Neural crest cell (in vitro differentiated cells): ENCODE data around the gene NINL. TPM values are rescaled to one million over a fixed set of nuclear protein-coding genes. Genes with fewer than 3 reads are reported as not detected.
A peak's percentile ranks its signal among the peaks of the same experiment; 100 is the strongest.

Experiments
- DNase-seq: peaks from one replicate; pipeline ENCODE4 v3.0.0; 2021; ENCODE audit warnings: low read depth, mixed read lengths, low spot score
- H3K27ac Mint-ChIP-seq: one replicate; pipeline ENCODE4 v1.8.0; 2021; ENCODE audit warnings: mild to moderate bottlenecking, mixed read lengths; ENCODE audit not compliant: unreplicated experiment
- H3K27me3 Mint-ChIP-seq: 2 replicates; pipeline ENCODE4 v1.8.0; 2021; ENCODE audit warnings: low read depth, mild to moderate bottlenecking, mixed read lengths
- H3K36me3 Mint-ChIP-seq: 2 replicates; pipeline ENCODE4 v1.8.0; 2021; ENCODE audit warnings: low read depth, mild to moderate bottlenecking, mixed read lengths
- H3K4me1 Mint-ChIP-seq: 2 replicates; pipeline ENCODE4 v1.8.0; 2021; ENCODE audit warnings: mixed read lengths
- H3K4me3 Mint-ChIP-seq: one replicate; pipeline ENCODE4 v1.8.0; 2021; ENCODE audit warnings: mild to moderate bottlenecking, mixed read lengths
- H3K9me3 Mint-ChIP-seq: 2 replicates; pipeline ENCODE4 v1.8.0; 2021; ENCODE audit warnings: mixed read lengths
- total RNA-seq: library from RNA; stranded (reverse); gene quantifications from 2 replicates; pipeline ENCODE4 v1.2.1, GENCODE V29; 2021
- TF ChIP-seq, protein P1 (sequence below): fragments of 200-600 bp; sonication (generic); conservative IDR thresholded peaks from 2 replicates; pipeline ENCODE4 v1.5.0; 2021; ENCODE audit warnings: antibody characterized with exemption, mild to moderate bottlenecking

Gene NINL
- total RNA-seq, 1 donor from 2014 or later: 44.0 TPM

DNA sequence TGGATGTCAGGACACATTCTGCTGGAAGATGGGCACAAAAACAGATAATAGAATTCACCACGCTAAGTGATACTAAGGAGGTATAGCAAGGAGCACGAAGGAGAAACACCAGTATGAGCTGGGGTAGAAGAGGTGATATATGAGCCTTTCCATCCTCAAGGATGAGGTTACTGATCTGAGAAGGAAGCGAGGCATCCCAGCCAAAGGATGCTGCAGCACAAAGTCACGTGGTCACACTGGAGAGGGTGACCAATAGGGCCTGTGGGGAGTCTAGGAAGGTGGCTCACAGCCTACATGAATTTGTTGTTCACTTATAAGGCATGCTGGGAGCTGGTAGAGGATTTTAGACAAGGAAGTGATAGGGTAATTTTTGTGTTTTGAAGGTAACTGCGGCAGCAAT is 176.4 kb downstream of the NINL start:
- Mint-ChIP-seq H3K4me1 (peaks cover 25% of the 10 kb centered on the region), H3K27ac (peak overlapping the region; percentile 2), H3K4me3 (peak overlapping the region; percentile 62), H3K9me3 (no peaks in the 10 kb centered on the region), H3K36me3 (peaks cover 9% of the 10 kb centered on the region), H3K27me3 (no peaks in the 10 kb centered on the region)
- no peak for DNase-seq
- TF ChIP-seq, protein P1, sequence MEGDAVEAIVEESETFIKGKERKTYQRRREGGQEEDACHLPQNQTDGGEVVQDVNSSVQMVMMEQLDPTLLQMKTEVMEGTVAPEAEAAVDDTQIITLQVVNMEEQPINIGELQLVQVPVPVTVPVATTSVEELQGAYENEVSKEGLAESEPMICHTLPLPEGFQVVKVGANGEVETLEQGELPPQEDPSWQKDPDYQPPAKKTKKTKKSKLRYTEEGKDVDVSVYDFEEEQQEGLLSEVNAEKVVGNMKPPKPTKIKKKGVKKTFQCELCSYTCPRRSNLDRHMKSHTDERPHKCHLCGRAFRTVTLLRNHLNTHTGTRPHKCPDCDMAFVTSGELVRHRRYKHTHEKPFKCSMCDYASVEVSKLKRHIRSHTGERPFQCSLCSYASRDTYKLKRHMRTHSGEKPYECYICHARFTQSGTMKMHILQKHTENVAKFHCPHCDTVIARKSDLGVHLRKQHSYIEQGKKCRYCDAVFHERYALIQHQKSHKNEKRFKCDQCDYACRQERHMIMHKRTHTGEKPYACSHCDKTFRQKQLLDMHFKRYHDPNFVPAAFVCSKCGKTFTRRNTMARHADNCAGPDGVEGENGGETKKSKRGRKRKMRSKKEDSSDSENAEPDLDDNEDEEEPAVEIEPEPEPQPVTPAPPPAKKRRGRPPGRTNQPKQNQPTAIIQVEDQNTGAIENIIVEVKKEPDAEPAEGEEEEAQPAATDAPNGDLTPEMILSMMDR: no peak

DNA sequence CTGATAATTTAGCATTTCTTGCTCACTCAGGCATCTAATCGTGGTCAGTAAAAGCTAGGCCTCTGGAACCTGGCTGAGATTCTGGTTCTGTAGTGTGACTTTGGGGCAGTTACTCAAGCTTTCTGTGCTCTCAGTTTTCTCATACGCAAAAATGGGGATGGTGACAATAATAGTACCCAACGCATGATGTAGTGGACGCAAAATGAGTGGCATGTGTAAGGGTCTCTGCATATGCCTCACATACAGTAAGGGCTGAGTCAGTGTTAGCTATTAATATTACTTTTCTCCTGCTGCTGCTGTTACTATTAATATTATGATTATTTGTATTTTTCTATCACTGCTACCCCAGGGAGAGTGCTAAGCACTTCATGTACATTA is 177.2 kb downstream of the NINL start:
- Mint-ChIP-seq H3K4me3 (peak overlapping the region; percentile 93), H3K9me3 (peaks cover 4% of the 10 kb centered on the region), H3K27ac (peak overlapping the region; percentile 96), H3K36me3 (peaks cover 11% of the 10 kb centered on the region), H3K4me1 (peaks cover 25% of the 10 kb centered on the region), H3K27me3 (no peaks in the 10 kb centered on the region)
- TF ChIP-seq, protein P1: no peak
- DNase-seq: no peak

DNA sequence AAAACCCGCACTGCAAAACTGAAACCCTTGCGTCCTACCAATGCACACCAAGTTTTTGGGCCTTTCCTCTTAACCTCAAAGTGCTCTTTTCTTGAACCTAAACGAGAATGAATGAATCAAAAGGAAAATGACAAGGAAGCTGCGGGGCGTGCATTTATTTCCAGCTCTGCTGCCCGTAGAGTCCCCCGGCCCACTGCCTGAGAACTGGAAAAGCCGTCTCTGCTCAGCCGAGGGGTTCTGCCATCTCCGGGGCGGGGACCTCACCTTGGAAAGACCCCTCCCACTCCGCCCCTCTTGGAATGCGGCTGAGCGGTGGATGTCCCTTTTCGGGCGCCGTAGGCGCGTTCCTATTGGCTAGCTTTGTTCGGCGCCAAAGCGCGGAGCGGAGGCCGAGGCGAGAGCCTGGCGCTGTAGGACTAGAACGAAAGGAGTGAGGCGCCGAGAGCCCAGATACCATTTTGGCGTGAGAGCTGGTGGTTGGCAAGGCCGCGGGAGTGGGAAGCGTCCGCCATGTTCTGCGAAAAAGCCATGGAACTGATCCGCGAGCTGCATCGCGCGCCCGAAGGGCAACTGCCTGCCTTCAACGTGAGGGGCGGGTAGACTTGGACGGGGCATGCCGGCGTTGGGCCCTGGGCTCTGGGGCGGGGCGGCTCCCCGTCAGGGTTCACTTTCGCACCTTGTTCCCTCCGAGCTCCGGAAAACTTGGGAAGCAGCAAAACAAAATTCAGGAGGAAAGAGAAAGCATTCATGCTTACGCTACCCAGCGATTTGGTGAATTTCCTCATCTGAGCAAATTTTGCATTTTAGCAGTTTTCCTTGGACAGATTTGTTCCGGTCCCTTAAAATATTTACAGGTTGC is 177.8 kb downstream of the NINL start, which contains the start of gene GINS1:
Gene GINS1, plus strand, starts transcription at position 363 of the 859 bp plus-strand sequence. Its CDS starts 148 bp downstream, at position 511.
- Mint-ChIP-seq H3K4me1 (peaks cover 25% of the 10 kb centered on the region), H3K9me3 (peaks cover 7% of the 10 kb centered on the region)

More for the DNA sequence above, 177.8 kb downstream of the NINL start, which contains the start of gene GINS1:
- H3K27ac Mint-ChIP-seq: peak within 1 kb of the TSS; percentile 96
- H3K4me3 Mint-ChIP-seq: peak within 1 kb of the TSS; percentile 93
- no peaks in the 10 kb centered on the region for H3K27me3 Mint-ChIP-seq
- peak; percentile 95 for DNase-seq
- H3K36me3 Mint-ChIP-seq: peaks cover 14% of the 10 kb centered on the region
- TF ChIP-seq, protein P1: no peak

Other genes starting within 250 kb of the NINL start
- 51.3 and 51.6 TPM in 2 replicates for gene ABHD12, start 194.7 kb downstream of the NINL start, total RNA-seq
- gene GINS1, start 177.9 kb downstream of the NINL start, total RNA-seq: 53.9 and 56.5 TPM in 2 replicates
- gene NANP, start 38.5 kb upstream of the NINL start, total RNA-seq: 9.0 and 9.7 TPM in 2 replicates
- gene ZNF337, start 111.3 kb upstream of the NINL start, total RNA-seq: 18.6 and 18.8 TPM in 2 replicates